Neural progenitor cell (in vitro differentiated cells): Measurements from ENCODE around the gene GPR15LG. TPM values are rescaled to one million over a fixed set of nuclear protein-coding genes. Genes with fewer than 3 reads are reported as not detected.

ENCODE experiments used
- DNase-seq: peaks from one replicate; pipeline ENCODE4 v3.0.0-alpha.2; 2016; ENCODE audit warnings: low spot score
- H2AFZ ChIP-seq: fragments of 200-600 bp; sonication (generic); replicated peaks from 2 replicates; pipeline ENCODE4 v1.6.1; 2016; ENCODE audit warnings: antibody characterized with exemption
- H3F3A ChIP-seq: fragments of 200-600 bp; sonication (generic); 2 replicates; pipeline ENCODE4 v1.6.1; 2016; ENCODE audit warnings: antibody characterized with exemption, low read depth
- H3K27ac ChIP-seq: fragments of 200-600 bp; sonication (generic); 2 replicates; pipeline ENCODE4 v1.5.1; 2016; ENCODE audit warnings: mild to moderate bottlenecking
- H3K27me3 ChIP-seq: fragments of 200-600 bp; sonication (generic); 2 replicates; pipeline ENCODE4 v1.6.1; 2016; ENCODE audit warnings: mild to moderate bottlenecking, moderate library complexity
- H3K36me3 ChIP-seq: fragments of 200-600 bp; sonication (generic); 2 replicates; pipeline ENCODE4 v1.5.1; 2016
- H3K4me1 ChIP-seq: fragments of 200-600 bp; sonication (generic); 2 replicates; pipeline ENCODE4 v1.6.1; 2016; ENCODE audit warnings: mixed run types
- H3K4me2 ChIP-seq: fragments of 200-600 bp; sonication (generic); 2 replicates; pipeline ENCODE4 v1.6.1; 2016
- H3K4me3 ChIP-seq: fragments of 200-600 bp; sonication (generic); 2 replicates; pipeline ENCODE4 v1.5.1; 2016
- H3K79me2 ChIP-seq: fragments of 200-600 bp; sonication (generic); 2 replicates; pipeline ENCODE4 v1.6.1; 2016; ENCODE audit warnings: low read depth
- H3K9ac ChIP-seq: fragments of 200-600 bp; sonication (generic); 2 replicates; pipeline ENCODE4 v1.6.1; 2016
- H3K9me3 ChIP-seq: fragments of 200-600 bp; sonication (generic); 2 replicates; pipeline ENCODE4 v1.5.1; 2016; ENCODE audit warnings: low read depth
- H4K20me1 ChIP-seq: fragments of 200-600 bp; sonication (generic); 2 replicates; pipeline ENCODE4 v1.6.1; 2016; ENCODE audit warnings: low read depth
- H3K27ac Mint-ChIP-seq: 3 replicates; pipeline ENCODE4 v1.8.0; 2021; ENCODE audit warnings: mixed read lengths
- H3K27me3 Mint-ChIP-seq: 2 replicates; pipeline ENCODE4 v1.8.0; 2022; ENCODE audit warnings: low read depth, mild to moderate bottlenecking, inconsistent platforms, moderate library complexity, mixed read lengths; ENCODE audit not compliant: insufficient read depth
- H3K36me3 Mint-ChIP-seq: 3 replicates; pipeline ENCODE4 v1.8.0; 2021; ENCODE audit warnings: mixed read lengths
- H3K4me1 Mint-ChIP-seq: 3 replicates; pipeline ENCODE4 v1.8.0; 2021; ENCODE audit warnings: mixed read lengths
- H3K4me3 Mint-ChIP-seq: 3 replicates; pipeline ENCODE4 v1.8.0; 2021; ENCODE audit warnings: mild to moderate bottlenecking, moderate library complexity, mixed read lengths
- H3K9me3 Mint-ChIP-seq: 3 replicates; pipeline ENCODE4 v1.8.0; 2020; ENCODE audit warnings: mixed read lengths
- EZH2 ChIP-seq: fragments of 200-600 bp; sonication (generic); IDR thresholded peaks from 2 replicates; pipeline ENCODE4 v1.6.1; 2017; ENCODE audit warnings: antibody characterized with exemption, mild to moderate bottlenecking, moderate library complexity
- EZH2phosphoT487 ChIP-seq: fragments of 200-600 bp; sonication (generic); IDR thresholded peaks from 2 replicates; pipeline ENCODE4 v1.6.1; 2017; ENCODE audit warnings: antibody characterized with exemption
- total RNA-seq: library from RNA; depleted of rRNA; stranded (reverse); fragments of >200 nt; gene quantifications from 2 replicates; pipeline ENCODE4 v1.2.3, GENCODE V29; 2015; ENCODE audit warnings: low replicate concordance
- TF ChIP-seq, protein P1 (sequence below): fragments of 200-600 bp; sonication (generic); IDR thresholded peaks from 2 replicates; pipeline ENCODE4 v1.5.1; 2017; ENCODE audit warnings: antibody characterized with exemption, mild to moderate bottlenecking

The GPR15LG gene
- total RNA-seq, 1 donor from 2014 or later = not detected

- H3K27me3 ChIP-seq = no peaks in the 10 kb centered on the region
- no peak overlapping the region for H3K9ac ChIP-seq
- TF ChIP-seq, protein P1, sequence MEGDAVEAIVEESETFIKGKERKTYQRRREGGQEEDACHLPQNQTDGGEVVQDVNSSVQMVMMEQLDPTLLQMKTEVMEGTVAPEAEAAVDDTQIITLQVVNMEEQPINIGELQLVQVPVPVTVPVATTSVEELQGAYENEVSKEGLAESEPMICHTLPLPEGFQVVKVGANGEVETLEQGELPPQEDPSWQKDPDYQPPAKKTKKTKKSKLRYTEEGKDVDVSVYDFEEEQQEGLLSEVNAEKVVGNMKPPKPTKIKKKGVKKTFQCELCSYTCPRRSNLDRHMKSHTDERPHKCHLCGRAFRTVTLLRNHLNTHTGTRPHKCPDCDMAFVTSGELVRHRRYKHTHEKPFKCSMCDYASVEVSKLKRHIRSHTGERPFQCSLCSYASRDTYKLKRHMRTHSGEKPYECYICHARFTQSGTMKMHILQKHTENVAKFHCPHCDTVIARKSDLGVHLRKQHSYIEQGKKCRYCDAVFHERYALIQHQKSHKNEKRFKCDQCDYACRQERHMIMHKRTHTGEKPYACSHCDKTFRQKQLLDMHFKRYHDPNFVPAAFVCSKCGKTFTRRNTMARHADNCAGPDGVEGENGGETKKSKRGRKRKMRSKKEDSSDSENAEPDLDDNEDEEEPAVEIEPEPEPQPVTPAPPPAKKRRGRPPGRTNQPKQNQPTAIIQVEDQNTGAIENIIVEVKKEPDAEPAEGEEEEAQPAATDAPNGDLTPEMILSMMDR = no peak
- TF ChIP-seq EZH2 (no peak), EZH2phosphoT487 (no peak)
- no peaks in the 10 kb centered on the region for H3K4me1 ChIP-seq
- H3K36me3 ChIP-seq = peaks cover 16% of the 10 kb centered on the region
- no peaks in the 10 kb centered on the region for H3K79me2 ChIP-seq
- H3K4me3 ChIP-seq = no peak overlapping the region
- no peak overlapping the region for H3K4me3 Mint-ChIP-seq
- peaks cover 5% of the 10 kb centered on the region for H3K27me3 Mint-ChIP-seq
- DNase-seq = no peak
- peaks cover 13% of the 10 kb centered on the region for H3K36me3 Mint-ChIP-seq
- H3F3A ChIP-seq = no peaks in the 10 kb centered on the region
- H3K27ac Mint-ChIP-seq = no peak overlapping the region
- H3K9me3 ChIP-seq = no peaks in the 10 kb centered on the region
- H2AFZ ChIP-seq = no peak overlapping the region
- no peak overlapping the region for H3K27ac ChIP-seq
- no peaks in the 10 kb centered on the region for H4K20me1 ChIP-seq
- H3K4me1 Mint-ChIP-seq = no peaks in the 10 kb centered on the region
- H3K4me2 ChIP-seq = no peak overlapping the region
- no peaks in the 10 kb centered on the region for H3K9me3 Mint-ChIP-seq
These were observed 18.1 kb upstream of the GPR15LG start for GRCh38 chr10:84155521-84155920.

DNA sequence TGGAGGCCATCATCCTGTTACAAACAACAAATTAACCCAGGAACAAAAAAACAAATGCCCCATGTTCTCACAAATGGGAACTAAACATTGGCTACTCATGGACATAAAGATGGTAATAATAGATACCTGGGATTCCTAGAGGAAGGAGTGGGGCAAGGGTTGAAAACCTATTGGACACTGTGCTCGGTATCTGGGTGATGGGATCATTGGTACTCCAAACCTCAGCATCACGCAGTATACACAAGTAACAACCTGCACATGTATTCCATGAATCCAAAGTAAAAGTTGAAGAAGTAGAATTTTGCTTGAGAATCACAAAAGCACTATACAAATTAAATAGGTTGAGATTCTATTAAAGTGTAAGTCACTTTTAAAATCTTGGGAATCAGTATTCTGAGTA, 17.6 kb upstream of the GPR15LG start:
- no peak overlapping the region for H2AFZ ChIP-seq
- H3K36me3 ChIP-seq = peaks cover 16% of the 10 kb centered on the region
- Mint-ChIP-seq H3K9me3 (no peaks in the 10 kb centered on the region), H3K27me3 (peaks cover 5% of the 10 kb centered on the region), H3K4me3 (no peak overlapping the region), H3K27ac (no peak overlapping the region), H3K36me3 (peaks cover 13% of the 10 kb centered on the region), H3K4me1 (no peaks in the 10 kb centered on the region)
- no peak overlapping the region for H3K4me2 ChIP-seq
- H3K4me3 ChIP-seq = no peak overlapping the region
- H3K27me3 ChIP-seq = no peaks in the 10 kb centered on the region
- no peaks in the 10 kb centered on the region for H3K9me3 ChIP-seq
- H3K4me1 ChIP-seq = no peaks in the 10 kb centered on the region
- H4K20me1 ChIP-seq = no peaks in the 10 kb centered on the region
- no peaks in the 10 kb centered on the region for H3F3A ChIP-seq
- H3K79me2 ChIP-seq = no peaks in the 10 kb centered on the region
- no peak overlapping the region for H3K9ac ChIP-seq
- no peak overlapping the region for H3K27ac ChIP-seq
- no peak for DNase-seq
- TF ChIP-seq, protein P1 = no peak
- no peak for TF ChIP-seq EZH2phosphoT487
- TF ChIP-seq EZH2 = no peak

DNA sequence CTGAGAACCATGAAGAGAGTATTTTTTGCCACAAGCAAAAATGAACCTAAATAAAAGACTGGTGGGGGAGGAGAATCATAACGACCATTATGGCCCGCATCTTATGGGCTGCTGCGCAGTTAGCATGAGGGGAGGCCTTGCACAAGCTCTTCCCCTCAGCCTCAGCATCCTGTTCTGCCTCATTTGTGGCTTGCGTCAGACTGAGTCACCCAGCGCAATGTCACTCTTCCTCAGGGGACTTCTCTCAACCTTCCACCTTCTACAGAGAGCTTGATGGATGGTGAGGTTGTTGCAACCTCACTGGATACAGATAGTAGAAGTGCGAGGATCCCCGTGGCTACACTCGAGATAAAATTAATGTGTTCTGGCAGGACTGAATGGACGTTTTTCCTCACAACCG, 16.8 kb upstream of the GPR15LG start:
- Histone ChIP-seq H3K36me3 (peaks cover 9% of the 10 kb centered on the region), H3K27ac (no peak overlapping the region), H3K9me3 (no peaks in the 10 kb centered on the region), H3K9ac (no peak overlapping the region), H3K79me2 (no peaks in the 10 kb centered on the region), H3K4me2 (no peak overlapping the region), H3K4me3 (no peak overlapping the region), H3F3A (no peaks in the 10 kb centered on the region), H3K4me1 (no peaks in the 10 kb centered on the region), H3K27me3 (no peaks in the 10 kb centered on the region), H2AFZ (no peak overlapping the region), H4K20me1 (no peaks in the 10 kb centered on the region)
- TF ChIP-seq, protein P1 = no peak
- TF ChIP-seq EZH2 = no peak
- TF ChIP-seq EZH2phosphoT487 = no peak
- peaks cover 13% of the 10 kb centered on the region for H3K36me3 Mint-ChIP-seq
- H3K27me3 Mint-ChIP-seq = peaks cover 5% of the 10 kb centered on the region
- H3K27ac Mint-ChIP-seq = no peak overlapping the region
- H3K9me3 Mint-ChIP-seq = no peaks in the 10 kb centered on the region
- DNase-seq = no peak
- H3K4me3 Mint-ChIP-seq = no peak overlapping the region
- H3K4me1 Mint-ChIP-seq = no peaks in the 10 kb centered on the region
